ENCODE measurements around the gene PDE1A. TPM values are rescaled to one million over a fixed set of nuclear protein-coding genes. Genes with fewer than 3 reads are reported as not detected.

PDE1A gene
- polyA plus RNA-seq, 2 of the 4 experiments (the other 2 are of a cell fraction) = 0.28 to 3.2 TPM

DNA sequence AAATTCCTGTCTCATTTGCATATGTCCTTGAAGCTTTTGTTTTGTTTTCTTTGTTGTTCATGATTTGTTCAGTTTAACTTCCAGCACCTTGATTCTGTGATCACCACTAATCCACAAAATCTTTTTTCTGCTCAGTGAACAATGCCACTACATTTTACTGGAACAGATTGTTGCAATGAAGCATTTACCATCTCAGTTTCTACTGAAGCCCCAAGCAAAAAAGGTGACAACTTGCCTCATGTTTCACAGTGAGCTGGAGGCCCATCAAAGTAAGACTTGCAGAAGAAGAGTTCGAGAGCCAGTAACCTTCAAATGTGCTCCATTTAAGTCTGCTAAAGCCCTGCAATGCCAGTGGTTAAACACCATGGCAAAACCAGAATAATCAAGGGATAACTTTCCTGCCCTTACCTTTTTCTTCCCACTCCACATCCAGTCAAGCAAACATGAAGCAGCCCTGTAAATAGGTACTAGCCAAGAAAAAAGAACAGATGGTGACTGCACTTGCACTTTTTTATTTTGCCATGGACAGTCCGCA lies 25.7 kb upstream of the PDE1A start:
- Histone ChIP-seq H3K27ac (no peak overlapping the region), H3K9me3 (no peaks in the 10 kb centered on the region), H3K4me2 (no peak overlapping the region), H3K4me3 (no peak overlapping the region), H3K4me1 (no peaks in the 10 kb centered on the region)
- TF ChIP-seq FOSL2 (IDR thresholded peaks at IDR 0.05) (no peak), FOSL2 (CRISPR knock-in tag; IDR thresholded peaks at IDR 0.05) (no peak), KDM1A (IDR thresholded peaks at IDR 0.05; ENCODE audit: low read depth) (no peak), NPAS2 (CRISPR knock-in tag; IDR thresholded peaks at IDR 0.05; ENCODE audit: borderline replicate concordance) (no peak), SMC3 (IDR thresholded peaks at IDR 0.05) (no peak), EHMT2 (IDR thresholded peaks at IDR 0.05; ENCODE audit: low read depth) (no peak), RARB (CRISPR knock-in tag; IDR thresholded peaks at IDR 0.05) (no peak), ESRRA (IDR thresholded peaks at IDR 0.05; ENCODE audit: borderline replicate concordance, low read length) (no peak), KDM5A (IDR thresholded peaks at IDR 0.05) (no peak), JUNB (IDR thresholded peaks at IDR 0.05) (no peak), SREBF2 (IDR thresholded peaks at IDR 0.05) (no peak), NR3C1 (IDR thresholded peaks at IDR 0.05) (no peak), RFX5 (IDR thresholded peaks at IDR 0.05) (no peak), MYC (IDR thresholded peaks at IDR 0.05; ENCODE audit: borderline replicate concordance, low read length) (no peak), CTCF (IDR thresholded peaks at IDR 0.05) (no peak), RAD21 (conservative IDR thresholded peaks at IDR 0.05 in 1 of 2, IDR thresholded peaks at IDR 0.05 in 1 of 2) (no peak), HES2 (IDR thresholded peaks at IDR 0.05) (no peak), POLR2AphosphoS2 (conservative IDR thresholded peaks at IDR 0.05; ENCODE audit: low read length) (no peak), USF2 (IDR thresholded peaks at IDR 0.05) (no peak)
- DNase-seq (ENCODE audit: low read depth in 1 of 2, low spot score in 1 of 2) (no peak), FAIRE-seq (no peak), ATAC-seq (no peak)
- POLR2A ChIA-PET = no interaction called here
- WGBS (ENCODE audit: missing lambda C conversion rate) = 51% methylated on average over 2 of the region's 2 CpGs
- CTCF ChIA-PET = no interaction called here

DNA sequence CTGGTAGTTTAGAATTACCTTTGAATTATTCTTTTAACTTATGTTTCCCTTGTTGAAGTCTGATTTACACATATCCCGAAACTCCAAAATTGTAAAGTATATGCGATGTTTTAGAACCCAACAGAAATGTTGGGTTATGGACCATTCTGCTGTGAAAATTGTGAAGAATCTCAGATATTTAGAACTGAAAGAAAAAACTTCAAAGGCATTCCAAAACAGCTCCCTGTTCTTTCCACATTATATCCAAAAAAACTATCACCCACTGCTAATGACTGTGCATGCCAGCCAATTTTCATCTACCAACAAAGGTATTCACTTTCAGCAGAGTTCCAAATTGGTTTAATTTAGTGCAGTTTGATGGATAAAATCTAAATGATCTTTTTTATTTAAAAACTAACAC lies 21.5 kb upstream of the PDE1A start:
- Histone ChIP-seq H3K4me3 (no peak overlapping the region), H3K9me3 (no peaks in the 10 kb centered on the region), H3K4me1 (peaks cover 17% of the 10 kb centered on the region; the same call in 2 of the 3 replicates), H3K27ac (no peak overlapping the region), H3K4me2 (no peak overlapping the region)
- DNase-seq (ENCODE audit: low read depth in 1 of 2, low spot score in 1 of 2) (no peak), FAIRE-seq (no peak), ATAC-seq (no peak)
- TF ChIP-seq HOXB13 (CRISPR knock-in tag; IDR thresholded peaks at IDR 0.05; ENCODE audit: low read depth) (no peak), PHF8 (IDR thresholded peaks at IDR 0.05; ENCODE audit: borderline replicate concordance, low read depth) (no peak), FOXS1 (CRISPR knock-in tag; IDR thresholded peaks at IDR 0.05) (no peak), RFX5 (IDR thresholded peaks at IDR 0.05) (no peak), HES2 (IDR thresholded peaks at IDR 0.05) (no peak), JUNB (IDR thresholded peaks at IDR 0.05) (no peak), RAD21 (conservative IDR thresholded peaks at IDR 0.05 in 1 of 2, IDR thresholded peaks at IDR 0.05 in 1 of 2) (no peak), SREBF2 (IDR thresholded peaks at IDR 0.05) (no peak)
- TF ChIP-seq, protein P1, sequence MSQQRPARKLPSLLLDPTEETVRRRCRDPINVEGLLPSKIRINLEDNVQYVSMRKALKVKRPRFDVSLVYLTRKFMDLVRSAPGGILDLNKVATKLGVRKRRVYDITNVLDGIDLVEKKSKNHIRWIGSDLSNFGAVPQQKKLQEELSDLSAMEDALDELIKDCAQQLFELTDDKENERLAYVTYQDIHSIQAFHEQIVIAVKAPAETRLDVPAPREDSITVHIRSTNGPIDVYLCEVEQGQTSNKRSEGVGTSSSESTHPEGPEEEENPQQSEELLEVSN (IDR thresholded peaks at IDR 0.05; ENCODE audit: borderline replicate concordance, low read depth) = no peak
- ChIA-PET CTCF (no interaction called here), POLR2A (no interaction called here)
- 83% methylated on average over 2 of the region's 2 CpGs for WGBS (ENCODE audit: missing lambda C conversion rate)

Data from A549 (cell line).